Measurements from ENCODE around the gene ARHGAP32.

The ARHGAP32 gene

DNA sequence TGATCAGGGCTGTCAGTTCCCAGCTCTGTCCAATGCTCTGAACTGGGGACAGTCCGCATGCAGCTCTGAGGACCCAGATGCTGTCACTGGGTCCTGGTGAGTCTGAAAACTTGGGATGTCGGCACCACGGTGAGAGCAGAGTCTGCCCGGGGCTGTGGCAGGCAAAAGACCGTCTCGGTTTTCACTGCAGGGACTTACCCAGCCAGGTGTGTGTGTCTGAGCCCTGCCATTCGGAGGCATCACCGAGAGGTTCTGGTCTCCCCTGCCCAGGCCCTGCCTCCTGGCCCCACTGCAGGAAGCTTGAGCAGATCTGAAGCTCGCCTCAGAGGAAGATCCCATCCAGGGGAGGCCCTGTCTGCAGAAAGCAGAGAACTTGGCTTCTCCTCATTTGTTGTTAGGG, 254.6 kb downstream of the ARHGAP32 start:
- Histone ChIP-seq H3K36me3 (replicated peaks; ENCODE audit: low read depth, low read length) (no peaks in the 10 kb centered on the region), H3K27ac (ENCODE audit: low read length) (no peak overlapping the region), H3K4me1 (ENCODE audit: low read length) (peaks cover 3% of the 10 kb centered on the region; the same call in 1 of the 2 replicates), H2AFZ (ENCODE audit: low read depth, low read length) (no peak overlapping the region), H3K9ac (ENCODE audit: low read length) (no peak overlapping the region), H3K9me3 (ENCODE audit: insufficient read depth, low read length) (no peaks in the 10 kb centered on the region), H3K79me2 (ENCODE audit: low read length) (no peaks in the 10 kb centered on the region), H3K4me3 (ENCODE audit: low read length) (no peak overlapping the region), H4K20me1 (ENCODE audit: insufficient read depth, low read length) (no peaks in the 10 kb centered on the region), H3K27me3 (ENCODE audit: low read depth, low read length) (0 out of 2 replicates have a peak, but pooled peaks cover 3% of the 10 kb centered on the region), H3K4me2 (ENCODE audit: low read length) (no peak overlapping the region)
- no peak for TF ChIP-seq CTCF (IDR thresholded peaks at IDR 0.05; ENCODE audit: low read depth, low read length)
- TF ChIP-seq EZH2phosphoT487 (IDR thresholded peaks at IDR 0.05; ENCODE audit: low read depth): no peak

DNA sequence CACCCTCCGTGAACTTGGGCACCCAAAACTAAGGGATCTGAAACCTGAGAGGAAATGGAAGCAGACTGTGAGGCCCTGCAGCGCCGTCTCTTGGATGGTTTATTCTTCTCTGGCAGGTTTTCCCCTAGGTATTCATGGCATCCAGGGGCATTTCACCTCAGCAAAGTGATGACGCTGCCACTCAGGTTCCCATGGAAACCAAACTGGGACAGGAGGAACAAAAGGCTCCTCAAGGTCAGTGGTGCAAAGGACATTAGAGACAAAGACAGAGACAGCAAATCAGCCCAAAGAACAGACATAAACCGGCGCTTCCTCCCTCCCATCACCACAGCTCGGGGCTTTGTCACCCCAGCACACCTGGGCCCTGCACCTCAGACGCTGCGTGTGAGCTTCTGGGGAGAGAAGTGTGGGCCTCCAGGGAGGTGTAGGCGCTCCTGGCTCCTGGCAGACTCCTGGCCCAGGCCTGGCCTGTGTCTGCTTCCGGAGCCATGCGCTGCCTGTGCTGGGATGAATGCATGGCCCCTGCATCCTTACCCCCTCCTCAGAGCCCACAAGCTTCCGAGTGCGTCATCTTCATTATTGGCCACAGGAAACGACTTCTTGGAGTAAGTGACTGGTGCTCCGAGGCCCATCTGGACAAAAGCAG, 255.4 kb downstream of the ARHGAP32 start:
- Histone ChIP-seq H3K79me2 (ENCODE audit: low read length) (no peaks in the 10 kb centered on the region), H2AFZ (ENCODE audit: low read depth, low read length) (no peak overlapping the region), H3K27me3 (ENCODE audit: low read depth, low read length) (0 out of 2 replicates have a peak, but pooled peaks cover 3% of the 10 kb centered on the region), H3K4me2 (ENCODE audit: low read length) (no peak overlapping the region), H4K20me1 (ENCODE audit: insufficient read depth, low read length) (no peaks in the 10 kb centered on the region), H3K4me3 (ENCODE audit: low read length) (no peak overlapping the region), H3K9me3 (ENCODE audit: insufficient read depth, low read length) (no peaks in the 10 kb centered on the region), H3K9ac (ENCODE audit: low read length) (no peak overlapping the region), H3K27ac (ENCODE audit: low read length) (no peak overlapping the region), H3K36me3 (replicated peaks; ENCODE audit: low read depth, low read length) (no peaks in the 10 kb centered on the region), H3K4me1 (ENCODE audit: low read length) (peaks cover 3% of the 10 kb centered on the region; the same call in 1 of the 2 replicates)
- TF ChIP-seq CTCF (IDR thresholded peaks at IDR 0.05; ENCODE audit: low read depth, low read length) (no peak), EZH2phosphoT487 (IDR thresholded peaks at IDR 0.05; ENCODE audit: low read depth) (no peak)

- Histone ChIP-seq H3K4me3 (ENCODE audit: low read length) (no peak overlapping the region), H3K27me3 (ENCODE audit: low read depth, low read length) (0 out of 2 replicates have a peak, but pooled peaks cover 3% of the 10 kb centered on the region), H3K4me1 (ENCODE audit: low read length) (peaks cover 8% of the 10 kb centered on the region), H3K36me3 (replicated peaks; ENCODE audit: low read depth, low read length) (no peaks in the 10 kb centered on the region), H3K9ac (ENCODE audit: low read length) (no peak overlapping the region), H3K9me3 (ENCODE audit: insufficient read depth, low read length) (no peaks in the 10 kb centered on the region), H3K27ac (ENCODE audit: low read length) (no peak overlapping the region), H2AFZ (ENCODE audit: low read depth, low read length) (no peak overlapping the region), H4K20me1 (ENCODE audit: insufficient read depth, low read length) (no peaks in the 10 kb centered on the region), H3K4me2 (ENCODE audit: low read length) (no peak overlapping the region), H3K79me2 (ENCODE audit: low read length) (no peaks in the 10 kb centered on the region)
- TF ChIP-seq EZH2phosphoT487 (IDR thresholded peaks at IDR 0.05; ENCODE audit: low read depth) (no peak), CTCF (IDR thresholded peaks at IDR 0.05; ENCODE audit: low read depth, low read length) (no peak)
Measured at GRCh38 chr11:128934926-128935325, 257.2 kb downstream of the ARHGAP32 start.

DNA sequence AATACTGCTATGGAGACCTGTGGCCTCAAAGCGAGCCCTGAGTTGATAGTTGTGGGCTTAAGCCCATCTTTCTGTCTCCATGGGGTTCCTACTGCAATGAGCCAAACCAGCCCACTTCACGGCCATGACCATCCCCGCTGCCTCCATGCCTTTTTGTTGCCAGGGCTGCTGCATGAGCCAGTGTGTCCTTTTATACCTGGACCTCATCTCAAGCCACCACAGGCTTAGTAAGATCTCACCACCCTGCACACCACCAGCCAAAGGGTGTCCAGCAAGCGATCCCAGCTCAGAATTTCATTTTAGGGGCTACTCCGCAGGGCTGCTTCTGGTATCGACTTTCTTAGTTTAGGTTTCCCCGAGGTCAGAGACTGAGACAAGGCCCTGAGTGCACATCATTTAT, 257.8 kb downstream of the ARHGAP32 start:
- Histone ChIP-seq H3K9ac (ENCODE audit: low read length) (no peak overlapping the region), H3K4me3 (ENCODE audit: low read length) (no peak overlapping the region), H4K20me1 (ENCODE audit: insufficient read depth, low read length) (no peaks in the 10 kb centered on the region), H2AFZ (ENCODE audit: low read depth, low read length) (no peak overlapping the region), H3K4me2 (ENCODE audit: low read length) (no peak overlapping the region), H3K4me1 (ENCODE audit: low read length) (peaks cover 13% of the 10 kb centered on the region), H3K9me3 (ENCODE audit: insufficient read depth, low read length) (no peaks in the 10 kb centered on the region), H3K27me3 (ENCODE audit: low read depth, low read length) (no peaks in the 10 kb centered on the region), H3K79me2 (ENCODE audit: low read length) (no peaks in the 10 kb centered on the region), H3K27ac (ENCODE audit: low read length) (no peak overlapping the region), H3K36me3 (replicated peaks; ENCODE audit: low read depth, low read length) (no peaks in the 10 kb centered on the region)
- no peak for TF ChIP-seq CTCF (IDR thresholded peaks at IDR 0.05; ENCODE audit: low read depth, low read length)
- TF ChIP-seq EZH2phosphoT487 (IDR thresholded peaks at IDR 0.05; ENCODE audit: low read depth): no peak
